Nephron progenitor cell (in vitro differentiated cells): ENCODE measurements around the gene CEACAM7.

Experiments
- DNase-seq: peaks from one replicate; pipeline ENCODE4 v3.0.0; 2021
- H3K27ac Mint-ChIP-seq: 2 replicates; pipeline ENCODE4 v1.8.0; 2021; ENCODE audit warnings: mild to moderate bottlenecking, moderate library complexity, mixed read lengths
- H3K27me3 Mint-ChIP-seq: 2 replicates; pipeline ENCODE4 v1.8.0; 2021; ENCODE audit warnings: mild to moderate bottlenecking, low read depth, mixed read lengths; ENCODE audit not compliant: poor library complexity
- H3K36me3 Mint-ChIP-seq: 2 replicates; pipeline ENCODE4 v1.8.0; 2021; ENCODE audit warnings: low read depth, mixed read lengths
- H3K4me1 Mint-ChIP-seq: 2 replicates; pipeline ENCODE4 v1.8.0; 2021; ENCODE audit warnings: mixed read lengths
- H3K4me3 Mint-ChIP-seq: 2 replicates; pipeline ENCODE4 v1.8.0; 2021; ENCODE audit warnings: mild to moderate bottlenecking, moderate library complexity, mixed read lengths
- H3K9me3 Mint-ChIP-seq: 2 replicates; pipeline ENCODE4 v1.8.0; 2021; ENCODE audit warnings: mild to moderate bottlenecking, moderate library complexity, mixed read lengths
- CTCF ChIP-seq: fragments of 200-600 bp; sonication (generic); IDR thresholded peaks from 2 replicates; pipeline ENCODE4 v1.5.0; 2021; ENCODE audit warnings: antibody characterized with exemption

The CEACAM7 gene

GRCh38 chr19:41694196-41694595 lies 6.1 kb upstream of the CEACAM7 start:
- Mint-ChIP-seq H3K4me1 (no peaks in the 10 kb centered on the region), H3K9me3 (peaks cover 91% of the 10 kb centered on the region), H3K27me3 (peaks cover 4% of the 10 kb centered on the region), H3K27ac (no peak overlapping the region), H3K4me3 (no peak overlapping the region), H3K36me3 (no peaks in the 10 kb centered on the region)
- TF ChIP-seq CTCF: no peak
- DNase-seq: no peak

GRCh38 chr19:41691268-41691970 lies 3.3 kb upstream of the CEACAM7 start:
- H3K36me3 Mint-ChIP-seq: no peaks in the 10 kb centered on the region
- no peak for TF ChIP-seq CTCF

GRCh38 chr19:41690801-41691065 lies 2.7 kb upstream of the CEACAM7 start:
- Mint-ChIP-seq H3K4me3 (no peak overlapping the region), H3K4me1 (no peaks in the 10 kb centered on the region), H3K27ac (no peak overlapping the region), H3K9me3 (peaks cover 82% of the 10 kb centered on the region), H3K27me3 (peaks cover 4% of the 10 kb centered on the region), H3K36me3 (no peaks in the 10 kb centered on the region)
- TF ChIP-seq CTCF: no peak
- DNase-seq: no peak

More at GRCh38 chr19:41691268-41691970, 3.3 kb upstream of the CEACAM7 start:
- H3K27ac Mint-ChIP-seq: no peak overlapping the region
- peaks cover 4% of the 10 kb centered on the region for H3K27me3 Mint-ChIP-seq
- no peaks in the 10 kb centered on the region for H3K4me1 Mint-ChIP-seq
- H3K4me3 Mint-ChIP-seq: no peak overlapping the region
- peaks cover 84% of the 10 kb centered on the region for H3K9me3 Mint-ChIP-seq
- no peak for DNase-seq

DNA sequence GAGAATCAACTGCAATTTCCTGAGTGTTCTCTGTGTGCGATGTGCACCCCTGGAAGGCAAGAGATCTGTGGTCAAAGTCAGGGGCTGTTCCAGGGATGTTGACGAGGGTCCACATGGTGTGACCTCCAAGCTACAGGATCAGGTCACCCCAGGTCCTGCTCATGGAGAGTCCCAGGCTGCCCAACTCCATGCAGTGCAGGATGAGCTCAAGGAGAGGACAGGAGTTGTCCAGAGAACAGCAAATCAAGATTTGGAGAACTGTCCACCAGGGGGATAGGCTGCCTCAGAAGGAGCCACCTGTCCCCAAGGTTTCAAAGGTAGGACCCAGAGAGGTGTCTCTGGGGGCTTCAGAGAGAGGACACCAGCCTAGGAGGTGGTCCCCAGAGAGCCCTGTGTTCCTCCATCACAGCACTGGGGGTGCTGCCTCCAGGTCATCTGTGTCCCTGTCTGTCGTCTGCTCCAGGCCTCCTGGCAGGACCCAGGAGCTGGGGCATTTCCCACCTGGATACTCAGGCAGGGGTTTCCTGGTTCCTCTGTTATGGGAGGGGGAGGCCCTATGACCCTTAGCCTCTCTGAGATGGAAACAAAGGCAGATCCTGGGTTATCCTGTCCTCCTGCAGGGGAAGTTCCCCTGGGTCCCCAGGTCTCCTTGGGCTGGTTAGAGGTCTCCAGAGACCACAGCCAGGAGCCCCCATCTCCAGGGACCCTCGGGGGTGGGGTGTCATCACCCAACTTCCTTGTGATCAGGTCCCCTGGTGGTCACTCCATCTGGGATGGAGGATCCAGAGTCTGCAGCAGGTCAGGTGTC lies 2.1 kb upstream of the CEACAM7 start:
- TF ChIP-seq CTCF: no peak
- peaks cover 4% of the 10 kb centered on the region for H3K27me3 Mint-ChIP-seq
- H3K36me3 Mint-ChIP-seq: no peaks in the 10 kb centered on the region

DNA sequence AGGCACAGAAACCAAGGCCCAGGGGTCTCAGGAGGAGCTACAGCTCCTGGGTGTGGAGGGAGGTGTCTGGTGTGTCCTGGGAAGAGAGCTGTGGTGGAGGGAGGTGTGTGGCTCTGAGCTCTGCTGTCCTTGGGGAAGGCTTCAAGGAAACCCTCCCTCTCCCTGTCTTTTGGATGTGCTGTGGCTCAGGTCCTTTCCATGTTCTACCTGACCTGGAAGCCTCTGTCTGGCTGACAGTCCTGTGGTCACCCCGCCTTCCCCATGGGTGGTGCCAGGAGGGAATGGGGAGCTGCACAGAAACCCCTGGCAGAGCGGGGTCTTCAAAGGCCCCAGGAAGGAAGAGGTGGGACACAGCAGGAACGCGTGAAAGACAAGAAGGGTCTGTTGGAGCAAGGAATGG lies 617 bp upstream of the CEACAM7 start:
- Mint-ChIP-seq H3K27me3 (peaks cover 4% of the 10 kb centered on the region), H3K36me3 (no peaks in the 10 kb centered on the region), H3K4me1 (no peaks in the 10 kb centered on the region), H3K9me3 (peaks cover 82% of the 10 kb centered on the region), H3K4me3 (no peak overlapping the region), H3K27ac (no peak overlapping the region)
- no peak for TF ChIP-seq CTCF
- no peak for DNase-seq

More for the DNA sequence above, 2.1 kb upstream of the CEACAM7 start:
- Mint-ChIP-seq H3K4me3 (no peak overlapping the region), H3K27ac (no peak overlapping the region), H3K4me1 (no peaks in the 10 kb centered on the region), H3K9me3 (peaks cover 82% of the 10 kb centered on the region)
- DNase-seq: no peak

GRCh38 chr19:41687419-41687818 lies 651 bp downstream of the CEACAM7 start:
- H3K9me3 Mint-ChIP-seq: peaks cover 82% of the 10 kb centered on the region
- H3K27me3 Mint-ChIP-seq: peaks cover 7% of the 10 kb centered on the region
- H3K36me3 Mint-ChIP-seq: no peaks in the 10 kb centered on the region
- no peak for TF ChIP-seq CTCF
- H3K27ac Mint-ChIP-seq: no peak overlapping the region
- DNase-seq: no peak
- no peak overlapping the region for H3K4me3 Mint-ChIP-seq
- H3K4me1 Mint-ChIP-seq: no peaks in the 10 kb centered on the region
